Activated CD8-positive, alpha-beta memory T cell treated with anti-CD3 and anti-CD28 coated beads for 1 hour (primary cell): Measurements from ENCODE around the gene ATP4A.

Experiments
- DNase-seq, 2 donors: peaks; one replicate each; pipeline ENCODE4 v3.0.0-alpha.2; 2020; ENCODE audit warnings: low read depth in 1 of 2; ENCODE audit errors: extremely low read depth in 1 of 2

Gene ATP4A

GRCh38 chr19:35549879-35550523 lies 13.5 kb downstream of the ATP4A start:
- DNase-seq: no peak

DNA sequence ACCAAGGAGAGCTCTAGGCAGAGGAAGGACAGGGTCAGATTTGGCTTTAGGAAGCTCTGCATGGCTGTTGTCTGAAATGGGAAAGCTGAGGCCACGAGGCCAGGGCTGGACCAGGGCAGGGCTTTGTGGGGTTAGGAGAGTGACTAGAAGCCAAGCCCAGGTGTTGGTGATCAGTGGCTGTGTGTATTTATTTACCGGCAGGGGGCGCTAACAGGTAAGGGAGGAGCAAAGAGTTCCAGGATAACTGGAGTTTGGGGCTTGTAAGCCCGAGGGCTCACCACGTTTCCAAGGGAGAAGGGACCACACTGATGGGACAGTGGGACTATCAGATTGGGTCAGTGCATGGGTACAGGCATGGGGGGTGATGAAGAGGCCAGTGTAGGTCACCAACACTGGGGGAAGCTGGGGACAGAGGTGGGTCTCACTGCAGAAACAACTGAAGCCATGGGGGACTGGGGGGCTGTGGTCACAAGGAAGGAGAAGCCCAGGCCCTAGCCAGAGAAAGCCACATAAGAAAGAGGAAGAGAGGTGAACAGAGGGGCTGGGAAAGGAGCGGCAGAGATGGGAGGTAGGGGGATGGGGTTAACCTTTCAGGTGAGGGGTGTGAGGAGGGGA lies 14.2 kb downstream of the ATP4A start:
- DNase-seq: peak; percentile 21 to 26

DNA sequence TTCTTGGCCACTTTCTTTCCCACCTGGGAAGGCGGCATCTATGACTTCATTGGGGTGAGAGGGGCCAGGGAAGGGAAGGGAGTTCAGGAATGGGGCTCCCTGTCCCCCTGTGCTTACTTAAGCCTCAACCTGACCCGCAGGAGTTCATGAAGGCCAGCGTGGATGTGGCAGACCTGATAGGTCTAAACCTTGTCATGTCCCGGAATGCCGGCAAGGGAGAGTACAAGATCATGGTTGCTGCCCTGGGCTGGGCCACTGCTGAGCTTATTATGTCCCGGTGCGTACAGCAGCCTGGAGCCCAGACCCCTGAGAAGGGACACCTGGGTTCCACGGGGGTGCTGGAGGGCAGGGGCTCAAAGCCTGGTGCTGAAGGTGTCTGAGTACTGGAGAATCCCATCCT lies 16.9 kb downstream of the ATP4A start:
- no peak for DNase-seq

DNA sequence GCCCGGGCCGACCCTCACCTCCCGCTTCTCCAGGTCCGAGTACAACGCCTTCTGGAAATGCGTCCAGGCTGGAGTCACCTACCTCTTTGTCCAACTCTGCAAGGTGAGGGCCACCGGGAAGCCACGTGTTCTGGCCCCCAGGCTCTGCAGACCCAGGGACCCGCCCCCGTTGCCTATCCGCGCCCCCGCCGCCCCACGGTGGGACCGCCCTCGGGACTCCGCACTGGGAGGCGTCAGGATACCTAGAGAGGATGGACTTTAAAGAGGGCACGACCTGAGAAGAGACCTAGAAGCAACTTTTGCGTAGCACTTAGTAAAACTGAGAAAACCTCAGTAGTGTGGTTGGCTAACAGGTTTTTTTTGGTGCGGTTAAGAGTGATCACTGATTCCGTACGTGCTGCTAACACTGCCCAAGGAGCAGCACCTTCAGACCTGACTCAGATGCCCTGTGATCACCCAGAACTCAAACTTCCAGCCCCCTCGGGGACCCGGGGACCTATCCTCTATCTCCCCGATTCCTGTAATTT lies 17.5 kb downstream of the ATP4A start:
- DNase-seq: peak in 1 of 2 donors; percentile 26

GRCh38 chr19:35545001-35545854 lies 18.2 kb downstream of the ATP4A start, which contains the start of gene TMEM147:
TMEM147 (plus strand) TSS chr19:35545626; CDS start chr19:35545740, 114 bp downstream.
- peak; percentile 34 to 73 for DNase-seq

- no peak for DNase-seq
Observed at GRCh38 chr19:35544110-35544802, 19.2 kb downstream of the ATP4A start.

DNA sequence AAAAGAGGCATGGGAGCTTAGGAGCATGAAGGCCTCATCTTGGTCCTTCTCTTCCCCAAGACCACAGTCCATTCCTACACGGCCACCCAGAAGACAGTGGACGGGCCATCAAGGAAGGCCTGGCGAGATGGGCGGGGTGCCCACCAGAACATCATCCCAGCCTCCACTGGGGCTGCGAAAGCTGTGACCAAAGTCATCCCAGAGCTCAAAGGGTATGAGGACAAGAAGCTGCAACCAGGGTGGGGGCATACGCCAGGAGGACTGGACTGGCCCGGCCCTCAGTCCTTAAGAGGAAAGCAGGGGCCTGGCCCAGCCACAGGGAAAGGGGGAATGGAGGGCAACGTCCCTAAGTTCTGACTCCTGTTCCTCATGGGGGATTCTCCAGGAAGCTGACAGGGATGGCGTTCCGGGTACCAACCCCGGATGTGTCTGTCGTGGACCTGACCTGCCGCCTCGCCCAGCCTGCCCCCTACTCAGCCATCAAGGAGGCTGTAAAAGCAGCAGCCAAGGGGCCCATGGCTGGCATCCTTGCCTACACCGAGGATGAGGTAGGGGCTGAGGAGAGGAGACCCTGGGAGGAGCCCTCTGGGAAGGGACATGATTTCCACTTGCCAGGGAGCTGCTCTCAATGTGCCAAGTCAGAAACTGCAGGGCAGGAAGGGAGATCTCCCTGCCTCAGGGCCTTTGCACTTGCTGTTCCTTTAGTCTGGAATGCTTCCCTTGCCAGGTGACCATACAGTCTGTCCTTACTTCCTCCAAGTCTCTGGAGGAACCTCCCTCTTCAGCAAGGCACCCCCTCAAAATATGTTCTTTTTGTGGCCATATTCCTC lies 20.0 kb downstream of the ATP4A start:
- no peak for DNase-seq

- no peak for DNase-seq
Observed at GRCh38 chr19:35542209-35542608, 21.2 kb downstream of the ATP4A start.

DNA sequence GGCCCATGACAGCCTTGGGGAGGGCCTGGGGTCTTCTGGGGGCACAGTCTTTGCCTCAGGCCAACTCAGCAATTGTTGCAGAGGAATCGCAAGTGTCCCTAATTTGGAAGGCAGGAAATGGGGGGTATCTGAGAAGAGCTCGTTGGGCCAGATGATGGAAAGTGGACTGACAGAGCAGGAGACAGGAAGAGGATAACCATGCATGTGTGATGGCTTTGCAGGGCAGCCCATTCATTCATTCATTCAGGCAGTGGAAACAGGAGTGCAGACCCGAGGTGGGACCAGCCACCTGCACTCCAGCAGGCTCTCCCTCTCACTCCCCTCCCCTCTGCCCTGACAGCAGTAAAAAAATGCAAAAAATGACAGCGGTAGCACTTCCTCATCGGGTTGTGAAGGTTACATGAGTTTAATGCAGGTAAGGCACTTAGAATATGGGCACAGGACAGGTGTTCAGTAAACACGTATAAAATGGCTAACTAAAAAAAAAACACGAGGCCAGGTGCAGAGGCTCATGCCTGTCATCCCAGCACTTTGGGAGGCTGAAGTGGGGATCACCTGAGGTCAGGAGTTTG lies 23.0 kb downstream of the ATP4A start:
- no peak for DNase-seq

DNA sequence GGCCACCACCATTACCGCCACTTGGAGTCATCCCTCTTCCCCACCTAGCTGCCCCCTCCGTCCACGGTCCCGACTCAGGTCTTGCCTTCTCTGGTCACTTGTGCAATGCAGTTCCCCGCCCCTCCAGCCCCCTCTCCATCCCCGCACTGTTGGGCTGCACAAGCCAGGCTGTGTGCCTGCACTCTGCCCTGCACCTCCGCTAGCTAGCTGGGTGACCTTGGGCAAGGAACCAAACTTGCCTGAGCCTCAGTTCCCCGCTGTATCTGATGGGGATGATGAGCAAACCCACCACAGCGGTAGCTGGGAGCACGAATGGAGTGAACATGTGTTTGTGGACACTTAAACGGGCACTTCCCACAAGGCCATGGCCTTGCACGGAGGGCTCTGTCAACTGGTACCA lies 23.6 kb downstream of the ATP4A start:
- DNase-seq: no peak

DNA sequence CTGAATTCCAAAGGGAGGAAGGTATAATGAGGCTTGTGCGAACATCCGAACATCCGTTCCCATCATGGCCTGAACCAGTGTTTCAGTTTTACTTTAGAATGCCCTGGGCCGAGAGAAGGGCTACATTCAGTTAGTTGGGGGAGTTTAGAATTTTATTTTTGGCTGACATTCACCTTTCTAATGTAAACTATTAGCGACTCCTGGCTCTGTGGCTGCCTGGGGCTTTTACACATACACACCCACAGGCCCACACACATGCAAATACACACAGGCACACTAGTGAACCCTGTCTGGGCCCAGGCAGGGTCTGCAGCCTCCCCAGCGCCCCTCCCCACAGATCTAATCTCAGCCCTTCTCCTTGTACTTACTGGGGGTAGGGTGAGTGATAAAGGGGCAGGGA lies 24.1 kb downstream of the ATP4A start:
- DNase-seq: no peak

DNA sequence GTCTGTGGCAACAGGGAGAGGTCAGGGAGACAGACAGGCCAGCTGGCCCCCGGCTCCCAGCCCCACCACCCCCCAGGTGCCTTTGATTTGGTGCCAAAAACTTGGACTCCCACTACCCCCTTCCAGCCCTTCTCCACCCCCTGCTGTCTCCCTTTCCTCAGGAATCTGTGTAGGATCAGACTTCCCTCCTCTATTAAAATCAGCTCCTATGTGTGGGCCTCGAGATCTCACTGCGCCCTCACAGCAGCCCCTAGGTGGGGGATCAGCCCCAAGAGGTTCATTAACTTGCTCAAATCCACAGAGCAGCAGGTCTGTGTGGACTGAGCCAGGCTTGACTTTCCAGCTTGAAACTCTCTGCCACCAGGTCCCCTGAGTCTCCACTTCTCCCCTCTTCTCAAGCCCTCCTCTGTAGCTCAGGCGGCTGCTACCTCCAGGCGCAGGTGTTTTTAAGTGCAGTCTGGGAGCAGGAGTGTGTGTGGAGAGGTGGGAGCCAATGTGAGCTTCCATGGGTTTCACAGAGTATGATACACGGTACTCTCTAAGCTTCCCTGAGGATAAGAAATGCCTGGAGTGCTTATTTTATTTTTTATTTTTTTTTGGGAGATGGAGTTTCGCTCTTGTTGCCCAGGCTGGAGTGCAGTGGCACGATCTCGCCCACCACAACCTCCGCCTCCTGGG lies 28.5 kb downstream of the ATP4A start:
- DNase-seq: no peak

- peak in 1 of 2 donors; percentile 25 for DNase-seq
Observed at GRCh38 chr19:35533822-35534392, 29.6 kb downstream of the ATP4A start.

DNA sequence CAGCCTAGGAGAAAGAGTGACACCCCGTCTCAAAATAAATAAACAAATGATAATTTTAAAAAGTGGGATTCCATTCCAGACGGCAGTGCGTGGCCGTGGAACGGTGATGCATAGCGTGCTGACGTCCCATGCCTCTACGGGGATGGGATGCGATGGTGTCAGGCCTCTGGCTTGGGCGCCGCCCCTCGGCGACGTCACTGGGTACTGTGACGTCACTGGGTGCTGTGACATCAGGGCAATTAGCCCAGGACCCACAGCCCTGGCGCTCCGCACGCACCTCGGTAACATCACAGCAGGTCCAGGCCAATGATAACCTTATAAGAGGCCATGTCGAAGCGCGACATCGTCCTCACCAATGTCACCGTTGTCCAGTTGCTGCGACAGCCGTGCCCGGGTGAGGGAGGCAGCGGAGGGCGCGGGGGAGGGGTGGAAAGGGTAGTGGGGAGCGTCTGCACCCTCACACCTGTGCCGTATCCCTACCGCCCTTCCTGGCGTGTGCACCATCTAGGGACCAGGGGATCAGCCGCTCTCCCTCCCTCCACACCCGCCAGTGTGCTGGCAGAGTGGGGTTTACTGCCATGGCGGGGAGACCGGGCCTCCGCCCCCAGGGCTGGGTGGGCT lies 30.1 kb downstream of the ATP4A start, which contains the start of gene GAPDHS:
Gene GAPDHS, plus strand, starts transcription at position 256 of the 621 bp plus-strand sequence. Its CDS starts 72 bp downstream, at position 328.
- no peak for DNase-seq

- DNase-seq: no peak
Observed at GRCh38 chr19:35531291-35531690, 32.2 kb downstream of the ATP4A start.

DNA sequence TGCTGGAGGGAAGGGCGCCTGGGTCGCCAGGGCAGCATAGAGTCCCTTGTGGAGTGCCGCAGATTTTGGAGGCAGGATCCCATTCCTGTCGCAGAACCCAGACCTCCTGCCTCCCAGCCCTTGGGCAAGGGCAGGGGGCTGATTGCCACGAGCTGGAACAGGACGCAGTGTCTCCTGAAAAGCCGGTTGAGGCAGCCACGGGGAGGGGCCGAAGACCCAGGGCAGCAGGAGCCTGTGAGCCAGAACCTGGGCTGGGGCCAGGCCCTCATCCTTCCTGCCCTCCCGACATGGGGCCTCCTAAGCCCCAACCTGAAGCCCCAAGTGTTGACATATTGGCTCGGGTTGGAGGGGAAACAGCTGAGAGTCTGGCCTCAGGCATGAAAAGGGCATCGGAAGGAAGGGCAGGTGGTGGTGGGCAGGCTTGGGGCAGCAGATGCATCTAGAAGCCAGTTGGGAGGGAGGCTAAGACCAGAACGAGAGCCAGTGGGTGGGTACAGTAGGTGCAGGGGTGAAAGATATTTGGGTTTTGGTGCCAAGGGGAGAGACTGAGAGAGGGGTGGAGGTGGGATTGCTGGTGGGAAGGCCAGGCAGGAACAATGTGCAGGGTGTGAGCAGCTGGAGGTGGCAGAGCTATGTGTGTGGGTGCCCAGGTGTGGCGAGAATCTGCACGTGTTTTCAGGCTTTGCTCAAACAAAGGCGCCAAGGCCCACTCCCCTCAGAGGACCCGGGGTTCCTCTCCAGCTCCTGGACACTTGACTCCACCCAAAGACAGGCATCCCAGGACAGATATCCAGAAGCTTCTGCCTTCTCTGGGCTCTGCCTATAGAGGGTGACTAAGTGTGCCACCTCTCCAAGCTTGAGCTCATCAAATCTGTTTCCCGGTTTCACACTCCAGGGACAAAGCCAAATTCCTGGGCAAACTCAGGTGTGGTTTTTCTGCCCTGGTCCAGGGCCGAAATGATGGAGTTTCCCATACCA lies 33.9 kb downstream of the ATP4A start:
- DNase-seq: no peak
